Esophagus muscularis mucosa (tissue), 4 donors: ENCODE data around the gene CSNK2A1. TPM values are rescaled to one million over a fixed set of nuclear protein-coding genes. Genes with fewer than 3 reads are reported as not detected.

Source experiments
- DNase-seq: peaks from one replicate; pipeline ENCODE4 v3.0.0-alpha.2; 2017; ENCODE audit errors: extremely low spot score
- H3K27ac ChIP-seq, 4 donors: fragments of 200-600 bp; sonication (generic); replicated peaks in 1 of 4; 1 replicate in 3 of 4; 2 replicates in 1 of 4; pipeline ENCODE4 v1.5.1; 2016 to 2019; ENCODE audit warnings: mild to moderate bottlenecking in 1 of 4
- H3K27me3 ChIP-seq, 4 donors: fragments of 200-600 bp; sonication (generic); one replicate each; pipeline versions ENCODE4 v1.5.1 to v1.6.0; 2016 to 2019
- H3K36me3 ChIP-seq, 4 donors: fragments of 200-600 bp; sonication (generic); one replicate each; pipeline ENCODE4 v1.5.1; 2016 to 2019
- H3K4me1 ChIP-seq, 4 donors: fragments of 200-600 bp; sonication (generic); one replicate each; pipeline ENCODE4 v1.5.1; 2016 to 2019
- H3K4me3 ChIP-seq, 4 donors: fragments of 200-600 bp; sonication (generic); 1 replicate in 2 of 4; 2 replicates in 2 of 4; pipeline ENCODE4 v1.5.1; 2016 to 2019; ENCODE audit warnings: mild to moderate bottlenecking in 4 of 4, moderate library complexity in 1 of 4
- H3K9me3 ChIP-seq, 4 donors: fragments of 200-600 bp; sonication (generic); 1 replicate in 3 of 4; 2 replicates in 1 of 4; pipeline ENCODE4 v1.5.1; 2016 to 2019
- EP300 ChIP-seq: sonication (generic); formaldehyde crosslinking; IDR thresholded peaks from one replicate; pipeline ENCODE4 v1.6.1; 2017; ENCODE audit warnings: antibody characterized with exemption
- POLR2A ChIP-seq: fragments of 450-650 bp; IDR thresholded peaks from one replicate; pipeline ENCODE4 v1.6.1; 2017; ENCODE audit warnings: antibody characterized with exemption, moderate library complexity, mild to moderate bottlenecking, low read depth
- POLR2AphosphoS5 ChIP-seq, 2 donors: sonication (generic); formaldehyde crosslinking; IDR thresholded peaks; one replicate each; pipeline ENCODE4 v1.6.1; 2017; ENCODE audit warnings: antibody characterized with exemption in 2 of 2
- WGBS: methylation state at CpG from one replicate; pipeline ENCODE4 v1.1.5; 2018; 5-methylcytosine and 5-hydroxymethylcytosine counted together
- intact Hi-C: fragments of 100-400 bp; cut with DNase I; formaldehyde crosslinking; loops from one replicate; pipeline ENCODE4 v1.15.1; 2023
- total RNA-seq, 4 donors: library from RNA; depleted of rRNA; stranded (reverse); fragments of >200 nt; gene quantifications; one replicate each; pipeline versions ENCODE4 v1.1.0 to v1.2.1, GENCODE V29; 2016
- TF ChIP-seq, protein P1 (sequence below), 3 experiments: fragments of 200-600 bp in 2 of 3; fragments of 450-650 bp in 1 of 3; sonication (generic) in 2 of 3; IDR thresholded peaks; one replicate each; pipeline ENCODE4 v1.5.1; 2017 to 2019; ENCODE audit warnings: antibody characterized with exemption in 3 of 3, mild to moderate bottlenecking in 2 of 3, moderate library complexity in 1 of 3

The CSNK2A1 gene
- total RNA-seq, 4 donors from 2014 or later, result 41.5 to 69.5 (median 53.6) TPM

- TF ChIP-seq EP300 (no peak), POLR2AphosphoS5 (IDR thresholded peaks at IDR 0.05) (no peak), POLR2A (no peak)
- TF ChIP-seq, protein P1, sequence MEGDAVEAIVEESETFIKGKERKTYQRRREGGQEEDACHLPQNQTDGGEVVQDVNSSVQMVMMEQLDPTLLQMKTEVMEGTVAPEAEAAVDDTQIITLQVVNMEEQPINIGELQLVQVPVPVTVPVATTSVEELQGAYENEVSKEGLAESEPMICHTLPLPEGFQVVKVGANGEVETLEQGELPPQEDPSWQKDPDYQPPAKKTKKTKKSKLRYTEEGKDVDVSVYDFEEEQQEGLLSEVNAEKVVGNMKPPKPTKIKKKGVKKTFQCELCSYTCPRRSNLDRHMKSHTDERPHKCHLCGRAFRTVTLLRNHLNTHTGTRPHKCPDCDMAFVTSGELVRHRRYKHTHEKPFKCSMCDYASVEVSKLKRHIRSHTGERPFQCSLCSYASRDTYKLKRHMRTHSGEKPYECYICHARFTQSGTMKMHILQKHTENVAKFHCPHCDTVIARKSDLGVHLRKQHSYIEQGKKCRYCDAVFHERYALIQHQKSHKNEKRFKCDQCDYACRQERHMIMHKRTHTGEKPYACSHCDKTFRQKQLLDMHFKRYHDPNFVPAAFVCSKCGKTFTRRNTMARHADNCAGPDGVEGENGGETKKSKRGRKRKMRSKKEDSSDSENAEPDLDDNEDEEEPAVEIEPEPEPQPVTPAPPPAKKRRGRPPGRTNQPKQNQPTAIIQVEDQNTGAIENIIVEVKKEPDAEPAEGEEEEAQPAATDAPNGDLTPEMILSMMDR (IDR thresholded peaks at IDR 0.05), result no peak
- Histone ChIP-seq H3K36me3 (peaks cover 0 to 10% (median 4%) of the 10 kb centered on the region in 4 donors), H3K4me3 (no peak overlapping the region), H3K9me3 (no peaks in the 10 kb centered on the region), H3K4me1 (peaks cover 0 to 7% (median 3%) of the 10 kb centered on the region in 4 donors), H3K27ac (no peak overlapping the region), H3K27me3 (peaks cover 0 to 9% (median 0%) of the 10 kb centered on the region in 4 donors)
- intact Hi-C loops, result no loop called here
- DNase-seq, result no peak
- 93% methylated on average over 1 of the region's 1 CpG for WGBS
Observed at GRCh38 chr20:472889-473292, 70.7 kb downstream of the CSNK2A1 start.

DNA sequence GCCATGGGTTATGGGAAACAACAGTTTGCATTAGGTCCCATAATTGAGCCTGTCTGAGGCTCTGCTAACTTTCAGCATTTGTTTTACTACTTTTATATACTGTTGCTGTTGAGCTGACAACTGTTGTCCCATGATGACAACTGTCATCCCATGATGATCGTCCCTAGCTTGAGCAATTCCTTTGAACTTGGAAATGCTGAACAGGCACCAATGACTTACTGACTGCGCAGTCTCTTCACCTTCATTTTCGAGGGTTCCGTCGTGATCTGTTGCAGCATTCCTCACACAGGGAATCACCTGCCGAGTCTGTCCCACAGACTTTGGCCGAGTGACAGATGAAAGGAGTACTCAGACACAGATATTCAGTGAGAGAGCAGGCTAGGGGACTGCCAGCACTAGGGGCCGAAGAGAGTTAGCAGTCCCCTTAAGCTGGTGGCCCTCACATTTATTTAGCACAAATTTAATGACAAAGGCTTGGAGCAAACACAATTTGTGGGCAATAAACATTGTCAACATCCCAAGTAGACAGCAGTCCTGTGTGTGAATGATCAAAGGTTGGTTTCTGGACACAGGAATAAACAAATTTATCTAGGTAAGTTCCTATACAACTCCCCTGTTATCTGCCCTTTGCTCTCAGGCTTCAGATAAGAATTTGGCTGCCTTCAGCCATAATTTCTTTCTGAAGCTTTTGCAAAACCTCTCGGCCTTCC lies 71.3 kb downstream of the CSNK2A1 start:
- Histone ChIP-seq H3K27me3 (peaks cover 0 to 14% (median 0%) of the 10 kb centered on the region in 4 donors), H3K4me1 (peaks cover 0 to 7% (median 3%) of the 10 kb centered on the region in 4 donors), H3K36me3 (peaks cover 0 to 6% (median under 1%) of the 10 kb centered on the region in 4 donors), H3K4me3 (no peak overlapping the region), H3K9me3 (no peaks in the 10 kb centered on the region), H3K27ac (no peak overlapping the region)
- WGBS, result 90% methylated on average over 9 of the region's 9 CpGs
- no peak for TF ChIP-seq POLR2AphosphoS5 (IDR thresholded peaks at IDR 0.05)
- TF ChIP-seq EP300, result no peak
- TF ChIP-seq POLR2A, result no peak
- TF ChIP-seq, protein P1 (IDR thresholded peaks at IDR 0.05), result no peak
- no peak for DNase-seq
- intact Hi-C loops, result no loop called here

DNA sequence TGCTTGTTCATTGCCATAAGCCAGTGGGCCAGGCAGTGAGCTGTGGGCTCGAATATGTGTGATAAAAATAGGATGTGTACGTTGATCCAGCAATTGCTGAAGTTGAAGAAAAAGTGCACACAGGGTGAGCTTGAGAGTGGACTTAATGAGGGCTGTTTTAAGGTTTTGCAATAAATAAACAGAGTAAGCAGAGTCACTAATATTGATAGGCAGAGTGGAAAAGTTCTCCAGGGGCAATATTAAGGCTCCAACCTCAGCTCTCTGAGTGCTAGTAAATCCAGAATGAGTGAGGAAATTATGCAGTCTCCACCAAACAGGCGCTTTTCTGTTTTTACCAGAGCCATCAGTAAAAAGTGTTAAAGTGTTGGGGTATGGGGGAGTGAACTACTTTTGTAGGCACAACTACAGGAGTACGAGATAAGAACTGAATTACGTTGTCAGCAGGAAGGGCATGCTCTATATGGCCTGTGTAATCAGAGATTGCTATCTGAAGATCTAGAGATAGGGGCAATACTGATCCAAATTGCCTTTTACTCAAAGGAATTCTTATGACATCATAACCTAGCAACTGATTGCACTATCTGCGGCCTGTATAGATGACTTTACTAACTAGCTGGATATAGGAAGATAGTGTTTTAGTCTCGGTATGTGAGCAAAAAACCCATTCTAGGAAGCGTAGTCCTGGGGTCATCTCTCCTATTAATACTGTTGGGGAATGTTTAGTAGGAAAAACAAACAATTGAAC lies 73.7 kb downstream of the CSNK2A1 start:
- Histone ChIP-seq H3K4me3 (no peak overlapping the region), H3K27me3 (peaks cover 0 to 14% (median 0%) of the 10 kb centered on the region in 4 donors), H3K36me3 (no peaks in the 10 kb centered on the region), H3K4me1 (no peaks in the 10 kb centered on the region), H3K9me3 (no peaks in the 10 kb centered on the region), H3K27ac (no peak overlapping the region)
- DNase-seq, result no peak
- intact Hi-C loops, result no loop called here
- no peak for TF ChIP-seq EP300
- no peak for TF ChIP-seq POLR2A
- TF ChIP-seq POLR2AphosphoS5 (IDR thresholded peaks at IDR 0.05), result no peak
- TF ChIP-seq, protein P1 (IDR thresholded peaks at IDR 0.05), result no peak
- WGBS, result 84% methylated on average over 8 of the region's 8 CpGs

DNA sequence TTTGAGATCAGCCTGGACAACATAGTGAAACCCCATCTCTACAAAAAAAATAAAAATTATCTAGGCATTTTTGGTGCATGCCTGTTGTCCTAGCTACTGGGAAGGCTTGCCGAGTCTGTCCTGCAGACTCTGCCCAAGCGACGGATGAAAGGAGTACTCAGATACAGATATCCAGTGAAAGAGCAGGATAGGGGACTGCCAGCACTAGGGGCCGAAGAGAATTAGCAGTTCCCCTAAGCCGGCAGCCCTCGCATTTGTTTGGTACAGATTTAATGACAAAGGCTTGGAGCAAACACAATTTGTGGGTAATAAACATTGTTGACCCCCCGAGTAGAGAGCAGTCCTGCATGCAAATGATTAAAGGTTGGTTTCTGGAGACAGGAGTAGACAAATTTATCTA lies 75.8 kb downstream of the CSNK2A1 start:
- 95% methylated on average over 7 of the region's 7 CpGs for WGBS
- Histone ChIP-seq H3K27me3 (peaks cover 0 to 14% (median 0%) of the 10 kb centered on the region in 4 donors), H3K36me3 (no peaks in the 10 kb centered on the region), H3K9me3 (no peaks in the 10 kb centered on the region), H3K4me3 (no peak overlapping the region), H3K4me1 (peaks cover 0 to 5% (median 4%) of the 10 kb centered on the region in 4 donors), H3K27ac (no peak overlapping the region)
- no peak for TF ChIP-seq POLR2A
- TF ChIP-seq EP300, result no peak
- TF ChIP-seq, protein P1 (IDR thresholded peaks at IDR 0.05), result no peak
- TF ChIP-seq POLR2AphosphoS5 (IDR thresholded peaks at IDR 0.05), result no peak
- no peak for DNase-seq
- intact Hi-C loops, result no loop called here
